Measurements from ENCODE around the gene C22orf31. TPM values are rescaled to one million over a fixed set of nuclear protein-coding genes. Genes with fewer than 3 reads are reported as not detected.

The C22orf31 gene
- total RNA-seq, 2 donors from 2014 or later = not detected

DNA sequence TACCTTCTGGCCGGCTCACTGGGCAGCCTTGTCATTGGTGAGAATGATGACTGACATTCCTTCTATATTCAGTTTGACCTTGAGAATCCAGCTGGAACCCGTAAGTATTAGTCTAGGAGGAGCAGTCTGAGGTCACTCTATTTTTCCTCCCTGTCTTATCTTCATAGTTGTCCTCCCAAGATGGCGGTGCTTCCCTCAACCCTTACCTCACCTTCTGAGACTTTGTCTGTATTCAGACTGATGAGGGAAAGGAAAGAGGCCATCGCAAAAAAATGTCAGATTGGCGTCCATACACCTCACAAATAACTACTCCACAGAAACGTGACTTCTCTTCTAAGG is 17.2 kb upstream of the C22orf31 start:
- Histone ChIP-seq H3K4me3 (no peak overlapping the region), H3K27me3 (replicated peaks; ENCODE audit: insufficient read depth) (no peaks in the 10 kb centered on the region), H3K36me3 (no peaks in the 10 kb centered on the region), H3K9me3 (no peaks in the 10 kb centered on the region), H3K4me1 (ENCODE audit: control insufficient read depth in 1 of 2, low read depth in 2 of 2) (peaks cover 0 to 19% of the 10 kb centered on the region in 2 donors), H3K27ac (no peak overlapping the region)
- ATAC-seq (ENCODE audit: insufficient number of reproducible peaks, low FRiP score, low read depth) = no peak
- TF ChIP-seq, protein P1, sequence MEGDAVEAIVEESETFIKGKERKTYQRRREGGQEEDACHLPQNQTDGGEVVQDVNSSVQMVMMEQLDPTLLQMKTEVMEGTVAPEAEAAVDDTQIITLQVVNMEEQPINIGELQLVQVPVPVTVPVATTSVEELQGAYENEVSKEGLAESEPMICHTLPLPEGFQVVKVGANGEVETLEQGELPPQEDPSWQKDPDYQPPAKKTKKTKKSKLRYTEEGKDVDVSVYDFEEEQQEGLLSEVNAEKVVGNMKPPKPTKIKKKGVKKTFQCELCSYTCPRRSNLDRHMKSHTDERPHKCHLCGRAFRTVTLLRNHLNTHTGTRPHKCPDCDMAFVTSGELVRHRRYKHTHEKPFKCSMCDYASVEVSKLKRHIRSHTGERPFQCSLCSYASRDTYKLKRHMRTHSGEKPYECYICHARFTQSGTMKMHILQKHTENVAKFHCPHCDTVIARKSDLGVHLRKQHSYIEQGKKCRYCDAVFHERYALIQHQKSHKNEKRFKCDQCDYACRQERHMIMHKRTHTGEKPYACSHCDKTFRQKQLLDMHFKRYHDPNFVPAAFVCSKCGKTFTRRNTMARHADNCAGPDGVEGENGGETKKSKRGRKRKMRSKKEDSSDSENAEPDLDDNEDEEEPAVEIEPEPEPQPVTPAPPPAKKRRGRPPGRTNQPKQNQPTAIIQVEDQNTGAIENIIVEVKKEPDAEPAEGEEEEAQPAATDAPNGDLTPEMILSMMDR (IDR thresholded peaks at IDR 0.05) = no peak
- DNase-seq (ENCODE audit: low spot score) = no peak

DNA sequence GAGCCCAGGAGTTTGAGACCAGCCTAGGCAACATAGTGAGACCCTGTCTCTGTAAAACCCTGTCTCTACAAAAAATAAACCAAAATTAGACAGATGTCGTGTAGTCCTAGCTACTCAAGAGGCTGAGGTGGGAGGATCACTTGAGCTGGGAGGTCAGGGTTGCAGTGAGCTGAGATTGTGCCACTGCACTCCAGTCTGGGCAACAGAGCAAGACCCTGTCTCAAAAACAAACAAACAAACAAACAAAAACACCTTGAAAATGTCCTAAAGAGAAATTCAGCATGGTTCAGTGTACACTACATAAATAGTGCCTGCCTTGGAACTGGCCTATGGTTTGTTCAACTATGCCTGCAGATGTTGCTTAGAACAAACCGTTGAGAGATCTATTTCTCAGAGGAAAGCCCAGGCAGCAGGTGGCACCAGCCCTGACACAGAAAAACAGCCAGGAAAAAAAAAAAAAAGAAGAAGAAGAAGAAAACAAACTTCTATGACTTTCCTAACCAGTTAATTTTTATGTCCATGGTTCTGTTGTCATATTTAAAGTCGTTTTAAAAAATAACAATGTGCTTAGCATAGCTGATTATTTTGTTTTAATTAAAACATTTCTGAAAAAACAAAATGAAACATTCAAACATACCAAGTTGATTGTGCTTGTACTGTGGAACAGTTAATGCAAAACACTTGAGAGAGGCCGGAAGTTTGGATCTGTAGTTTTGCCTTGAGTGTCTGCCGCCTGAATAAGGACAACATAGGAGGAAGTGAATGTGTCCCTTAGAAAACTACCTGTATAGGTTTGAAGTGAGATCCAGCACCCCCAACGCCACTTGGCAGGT is 16.6 kb upstream of the C22orf31 start:
- no peak for DNase-seq (ENCODE audit: low spot score)
- no peaks in the 10 kb centered on the region for H3K9me3 ChIP-seq
- no peaks in the 10 kb centered on the region for H3K27me3 ChIP-seq (replicated peaks; ENCODE audit: insufficient read depth)
- no peak for ATAC-seq (ENCODE audit: insufficient number of reproducible peaks, low FRiP score, low read depth)
- no peaks in the 10 kb centered on the region for H3K36me3 ChIP-seq
- peaks cover 3 to 24% of the 10 kb centered on the region in 2 donors for H3K4me1 ChIP-seq (ENCODE audit: control insufficient read depth in 1 of 2, low read depth in 2 of 2)
- H3K4me3 ChIP-seq = no peak overlapping the region
- TF ChIP-seq, protein P1 (IDR thresholded peaks at IDR 0.05) = no peak
- H3K27ac ChIP-seq = no peak overlapping the region

DNA sequence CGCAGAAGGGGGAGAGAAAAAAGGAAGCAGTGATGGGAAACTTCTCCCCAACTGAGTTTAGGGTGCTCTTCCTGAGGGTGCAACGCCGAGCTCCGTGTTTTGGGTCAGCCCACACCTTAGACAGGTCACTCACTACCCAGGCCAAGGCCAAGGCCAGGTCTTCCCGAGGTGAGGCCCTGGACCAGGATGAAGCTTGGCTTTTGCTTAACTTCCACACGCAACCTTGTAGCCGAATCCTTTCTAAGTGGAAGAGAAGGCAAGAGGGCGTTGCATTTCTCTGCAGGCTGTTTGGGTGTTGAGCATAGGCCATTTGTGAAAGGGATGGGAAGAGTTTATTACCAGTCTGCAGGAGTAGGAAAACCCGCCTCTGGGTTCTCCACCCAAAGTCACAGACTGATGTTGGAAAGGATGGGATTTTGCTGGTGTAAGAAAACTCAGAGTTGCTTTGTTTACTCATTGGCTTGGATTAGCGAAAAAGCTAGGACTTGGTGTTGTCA is 12.7 kb upstream of the C22orf31 start:
- peaks cover 15 to 28% of the 10 kb centered on the region in 2 donors for H3K4me1 ChIP-seq (ENCODE audit: control insufficient read depth in 1 of 2, low read depth in 2 of 2)
- TF ChIP-seq, protein P1 (IDR thresholded peaks at IDR 0.05) = no peak
- no peak for DNase-seq (ENCODE audit: low spot score)
- ATAC-seq (ENCODE audit: insufficient number of reproducible peaks, low FRiP score, low read depth) = no peak
- peak overlapping the region; percentile 82 for H3K4me3 ChIP-seq
- H3K27ac ChIP-seq = no peak overlapping the region
- H3K27me3 ChIP-seq (replicated peaks; ENCODE audit: insufficient read depth) = no peaks in the 10 kb centered on the region
- H3K9me3 ChIP-seq = no peaks in the 10 kb centered on the region
- no peaks in the 10 kb centered on the region for H3K36me3 ChIP-seq

DNA sequence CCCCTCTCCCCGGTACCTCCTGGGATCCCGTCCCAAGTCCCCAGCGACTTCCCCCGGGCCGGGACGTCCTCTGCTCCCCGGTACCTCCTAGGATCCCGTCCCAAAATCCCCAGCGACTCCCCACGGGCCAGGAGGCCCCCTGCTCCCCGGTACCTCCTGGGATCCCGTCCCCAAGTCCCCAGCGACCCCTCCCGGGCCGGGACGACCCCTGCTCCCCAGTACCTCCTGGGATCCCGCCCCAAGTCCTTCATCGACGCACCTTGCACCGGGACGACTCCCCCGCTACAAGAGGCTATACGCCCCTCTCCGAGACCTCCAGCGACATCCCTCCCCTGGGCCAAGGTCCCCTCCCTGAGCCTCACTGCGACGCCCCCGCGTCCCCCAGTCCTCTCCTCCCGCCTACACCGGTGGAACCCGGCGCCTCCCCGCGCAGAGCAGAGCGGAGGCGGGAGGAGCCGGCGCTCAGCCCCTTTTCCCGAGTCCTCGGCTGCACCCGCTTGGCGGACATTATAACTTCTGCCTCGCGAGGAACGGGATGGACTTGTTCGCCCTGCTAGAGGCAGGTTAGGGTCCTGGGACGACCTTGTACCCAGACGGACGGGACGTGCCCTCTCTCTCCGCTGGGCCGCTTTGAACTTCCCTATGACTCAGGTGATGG is 12.1 kb upstream of the C22orf31 start:
- Histone ChIP-seq H3K9me3 (no peaks in the 10 kb centered on the region), H3K36me3 (no peaks in the 10 kb centered on the region), H3K27me3 (replicated peaks; ENCODE audit: insufficient read depth) (no peaks in the 10 kb centered on the region), H3K27ac (no peak overlapping the region), H3K4me3 (peak overlapping the region; percentile 82), H3K4me1 (ENCODE audit: control insufficient read depth in 1 of 2, low read depth in 2 of 2) (peaks cover 15 to 28% of the 10 kb centered on the region in 2 donors)
- TF ChIP-seq, protein P1 (IDR thresholded peaks at IDR 0.05) = no peak
- ATAC-seq (ENCODE audit: insufficient number of reproducible peaks, low FRiP score, low read depth) = no peak
- no peak for DNase-seq (ENCODE audit: low spot score)

DNA sequence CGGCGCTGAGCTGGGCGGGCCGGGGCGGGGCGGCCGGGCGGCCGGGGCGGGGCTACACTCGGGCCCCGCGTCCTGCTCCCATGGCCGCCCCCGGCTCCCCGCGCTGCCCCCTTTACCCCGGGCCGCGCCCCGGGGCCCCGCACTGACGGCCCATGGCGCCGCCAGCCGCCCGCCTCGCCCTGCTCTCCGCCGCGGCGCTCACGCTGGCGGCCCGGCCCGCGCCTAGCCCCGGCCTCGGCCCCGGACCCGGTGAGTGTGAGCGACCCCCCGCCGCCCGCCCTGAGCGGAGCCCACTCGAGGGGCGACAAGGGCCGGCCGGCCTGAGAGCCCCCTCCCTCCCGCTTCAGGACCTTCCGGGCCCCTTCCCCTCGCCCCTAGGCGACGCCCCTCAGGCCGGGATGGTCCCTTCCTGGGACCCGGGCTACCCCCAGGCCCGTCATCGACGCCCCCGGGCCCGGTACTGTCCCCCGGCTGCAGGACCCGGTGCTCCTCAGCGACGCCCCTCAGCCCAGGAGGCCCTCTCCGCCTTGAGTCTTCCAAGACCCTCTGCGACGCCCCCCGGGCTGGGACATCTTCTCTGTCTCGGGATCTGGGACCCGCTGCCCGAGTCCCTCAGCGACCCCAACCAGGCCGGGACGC is 11.5 kb upstream of the C22orf31 start, which contains the start of gene KREMEN1:
Gene KREMEN1, plus strand, starts transcription at position 57 of the 639 bp plus-strand sequence. Its CDS starts 96 bp downstream, at position 153.
- H3K9me3 ChIP-seq = no peaks in the 10 kb centered on the region
- no peaks in the 10 kb centered on the region for H3K27me3 ChIP-seq (replicated peaks; ENCODE audit: insufficient read depth)
- peak within 1 kb of the TSS; percentile 82 for H3K4me3 ChIP-seq
- DNase-seq (ENCODE audit: low spot score) (no peak), ATAC-seq (ENCODE audit: insufficient number of reproducible peaks, low FRiP score, low read depth) (peak; percentile 74)
- TF ChIP-seq, protein P1 (IDR thresholded peaks at IDR 0.05) = no peak
- H3K4me1 ChIP-seq (ENCODE audit: control insufficient read depth in 1 of 2, low read depth in 2 of 2) = peaks cover 15 to 28% of the 10 kb centered on the region in 2 donors
- H3K27ac ChIP-seq = no peak within 1 kb of the TSS
- H3K36me3 ChIP-seq = no peaks in the 10 kb centered on the region

All from thoracic aorta (tissue), 2 donors.